NB4 (cell line): Measurements from ENCODE around the gene TNFRSF1A.

ENCODE experiments used
- CTCF ChIP-seq: IDR thresholded peaks from one replicate; pipeline ENCODE4 v1.5.1; 2012; ENCODE audit warnings: low read depth, low read length
- POLR2A ChIP-seq: IDR thresholded peaks from 2 replicates; pipeline ENCODE4 v1.6.1; 2011; ENCODE audit warnings: mild to moderate bottlenecking; ENCODE audit not compliant: insufficient read length; ENCODE audit errors: extremely low read depth

DNA sequence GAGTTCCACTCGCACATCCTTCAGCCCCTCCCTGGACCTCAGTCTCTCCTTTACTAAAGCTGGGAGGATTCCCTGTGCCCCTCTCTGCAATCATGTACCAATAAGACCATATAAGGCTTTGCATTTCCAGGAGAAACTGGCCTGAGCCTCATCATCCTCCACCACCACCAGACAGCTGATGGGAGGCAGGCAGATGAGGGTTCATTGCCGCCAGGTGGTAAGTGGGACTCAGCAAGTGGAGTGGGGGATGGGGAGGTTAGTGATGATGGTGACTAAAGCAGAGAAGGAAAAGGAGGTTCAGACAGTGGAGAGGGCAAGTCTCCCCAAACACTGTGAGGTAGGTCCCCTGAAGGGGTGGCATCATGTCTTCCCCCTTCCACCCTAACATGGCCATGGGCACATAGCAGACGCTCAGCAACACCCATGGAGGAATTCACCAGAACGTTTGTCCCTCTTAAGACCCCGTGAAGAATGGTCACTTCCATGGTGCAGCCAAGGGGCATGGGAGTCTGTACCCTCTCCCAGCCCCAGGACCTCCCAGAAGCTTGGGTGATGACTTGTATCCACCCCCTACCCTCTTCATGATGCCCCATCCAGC, 4.5 kb upstream of the TNFRSF1A start:
- no peak for TF ChIP-seq CTCF
- TF ChIP-seq POLR2A, result no peak
